ENCODE data around the gene PIF1.
A peak's percentile ranks its signal among the peaks of the same experiment; 100 is the strongest.

The PIF1 gene, protein sequence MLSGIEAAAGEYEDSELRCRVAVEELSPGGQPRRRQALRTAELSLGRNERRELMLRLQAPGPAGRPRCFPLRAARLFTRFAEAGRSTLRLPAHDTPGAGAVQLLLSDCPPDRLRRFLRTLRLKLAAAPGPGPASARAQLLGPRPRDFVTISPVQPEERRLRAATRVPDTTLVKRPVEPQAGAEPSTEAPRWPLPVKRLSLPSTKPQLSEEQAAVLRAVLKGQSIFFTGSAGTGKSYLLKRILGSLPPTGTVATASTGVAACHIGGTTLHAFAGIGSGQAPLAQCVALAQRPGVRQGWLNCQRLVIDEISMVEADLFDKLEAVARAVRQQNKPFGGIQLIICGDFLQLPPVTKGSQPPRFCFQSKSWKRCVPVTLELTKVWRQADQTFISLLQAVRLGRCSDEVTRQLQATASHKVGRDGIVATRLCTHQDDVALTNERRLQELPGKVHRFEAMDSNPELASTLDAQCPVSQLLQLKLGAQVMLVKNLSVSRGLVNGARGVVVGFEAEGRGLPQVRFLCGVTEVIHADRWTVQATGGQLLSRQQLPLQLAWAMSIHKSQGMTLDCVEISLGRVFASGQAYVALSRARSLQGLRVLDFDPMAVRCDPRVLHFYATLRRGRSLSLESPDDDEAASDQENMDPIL

DNA sequence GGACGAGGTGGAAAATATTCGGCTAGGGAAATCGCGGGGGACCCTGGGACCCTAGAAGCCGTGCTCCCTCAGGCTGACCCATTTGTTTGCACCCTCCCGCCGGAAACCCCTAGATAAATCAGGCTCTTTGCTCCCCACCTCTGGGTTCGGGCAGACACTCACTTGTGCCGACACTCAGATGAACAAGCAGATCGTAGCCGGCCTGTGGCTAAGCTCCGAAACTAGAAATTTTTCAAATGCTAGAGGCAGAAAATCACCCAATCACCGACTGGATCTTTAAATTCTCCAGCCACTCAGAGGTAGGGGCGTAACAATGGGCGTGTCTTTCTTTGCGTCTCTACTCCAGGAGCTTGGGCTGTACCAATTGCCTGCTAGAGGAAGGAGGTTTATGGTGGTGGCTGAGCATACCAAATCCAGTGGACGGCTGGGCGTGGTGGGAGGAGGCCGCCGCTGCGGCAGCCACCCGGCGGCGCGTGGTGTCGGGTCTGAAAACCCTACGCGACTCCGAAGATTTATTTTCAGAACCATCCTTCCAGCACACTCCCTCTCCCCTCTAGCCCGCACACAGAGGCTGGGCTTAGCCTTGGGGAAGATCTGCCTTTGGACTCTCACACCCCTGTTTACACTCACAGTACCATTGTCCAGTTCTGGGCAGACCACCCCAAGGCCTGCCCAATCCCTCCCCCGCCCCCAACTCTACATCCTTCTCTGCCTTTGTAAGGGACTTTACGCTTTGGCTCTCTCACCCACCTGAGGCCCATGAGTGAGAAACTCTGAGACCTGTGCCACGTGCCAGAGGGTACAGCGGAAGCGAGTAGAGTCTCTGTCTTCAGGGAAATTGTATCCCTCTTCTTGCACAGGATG, at the start of gene PIF1:
Gene PIF1, minus strand, starts transcription at position 217 of the 864 bp plus-strand sequence. CDS start 1,312 bp downstream, outside the sequence.
- peak within 1 kb of the TSS; percentile 50 for H3K27ac ChIP-seq
- peak; percentile 92 for DNase-seq (ENCODE audit: low read depth, low spot score)

DNA sequence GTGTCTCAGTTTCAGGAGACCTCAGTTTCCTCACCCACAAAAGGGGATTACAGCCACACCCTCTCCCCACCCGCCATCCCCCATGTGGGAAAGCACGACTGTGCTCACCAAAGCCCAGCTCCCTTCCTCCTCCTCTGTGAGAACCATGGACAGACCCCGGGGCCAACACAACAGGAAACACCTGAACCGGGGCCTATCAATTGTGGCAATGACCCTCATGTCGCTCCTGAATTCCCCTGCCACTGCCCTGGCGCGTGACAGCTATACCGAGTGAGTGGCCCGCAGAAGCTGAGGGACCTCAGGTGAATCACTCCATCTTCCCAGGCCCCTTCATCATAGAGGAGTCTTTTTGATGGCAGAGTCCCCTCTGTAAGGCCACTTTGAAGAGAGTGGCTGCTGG, 44.9 kb upstream of the PIF1 start:
- H3K27ac ChIP-seq: no peak overlapping the region
- DNase-seq (ENCODE audit: low read depth, low spot score): no peak

DNA sequence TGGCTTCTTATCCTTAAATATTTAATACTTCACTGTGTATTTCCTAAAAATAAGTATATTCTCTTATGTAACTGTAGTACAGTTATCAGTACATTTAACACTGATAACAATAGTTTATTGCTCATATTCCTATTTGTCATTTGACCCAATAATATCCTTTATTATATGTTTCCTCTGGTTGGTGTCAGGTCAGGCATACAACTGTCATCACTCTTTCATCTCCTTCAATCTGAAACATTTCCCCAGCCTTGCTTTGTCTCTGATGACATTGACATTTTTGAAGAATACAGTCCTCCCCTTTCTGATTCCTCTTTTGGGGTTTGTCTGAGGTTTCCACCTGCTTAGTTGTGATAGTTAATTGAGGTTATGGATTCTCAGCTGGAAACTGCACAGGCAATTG, 44.1 kb upstream of the PIF1 start:
- H3K27ac ChIP-seq: no peak overlapping the region
- no peak for DNase-seq (ENCODE audit: low read depth, low spot score)

DNA sequence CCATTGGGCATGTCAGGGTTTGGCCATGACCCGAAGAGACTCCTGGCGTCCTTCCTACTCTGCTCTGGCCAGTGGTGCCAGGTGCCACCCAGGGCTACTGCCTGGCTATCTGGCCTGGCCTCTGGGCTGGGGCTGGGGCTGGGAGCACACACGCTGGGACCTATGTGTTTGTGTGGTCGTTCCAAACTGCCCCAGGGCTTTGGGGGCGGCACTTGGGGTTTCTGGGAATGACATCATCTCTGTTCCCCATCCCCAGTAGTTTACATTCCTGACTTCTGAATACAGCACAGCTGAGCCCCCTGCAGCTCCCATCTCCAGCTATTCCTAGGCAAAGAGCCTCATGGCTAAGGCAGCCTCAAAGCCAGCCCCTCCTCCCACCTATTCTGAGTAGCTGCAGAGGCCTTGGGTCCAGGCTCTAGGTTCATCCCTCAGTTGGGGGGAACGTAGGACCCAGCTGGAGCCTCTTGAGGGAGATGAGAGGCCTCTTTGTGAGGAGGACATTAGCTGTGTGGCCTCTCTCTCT, 40.6 kb upstream of the PIF1 start:
- no peak for DNase-seq (ENCODE audit: low read depth, low spot score)
- H3K27ac ChIP-seq: no peak overlapping the region

DNA sequence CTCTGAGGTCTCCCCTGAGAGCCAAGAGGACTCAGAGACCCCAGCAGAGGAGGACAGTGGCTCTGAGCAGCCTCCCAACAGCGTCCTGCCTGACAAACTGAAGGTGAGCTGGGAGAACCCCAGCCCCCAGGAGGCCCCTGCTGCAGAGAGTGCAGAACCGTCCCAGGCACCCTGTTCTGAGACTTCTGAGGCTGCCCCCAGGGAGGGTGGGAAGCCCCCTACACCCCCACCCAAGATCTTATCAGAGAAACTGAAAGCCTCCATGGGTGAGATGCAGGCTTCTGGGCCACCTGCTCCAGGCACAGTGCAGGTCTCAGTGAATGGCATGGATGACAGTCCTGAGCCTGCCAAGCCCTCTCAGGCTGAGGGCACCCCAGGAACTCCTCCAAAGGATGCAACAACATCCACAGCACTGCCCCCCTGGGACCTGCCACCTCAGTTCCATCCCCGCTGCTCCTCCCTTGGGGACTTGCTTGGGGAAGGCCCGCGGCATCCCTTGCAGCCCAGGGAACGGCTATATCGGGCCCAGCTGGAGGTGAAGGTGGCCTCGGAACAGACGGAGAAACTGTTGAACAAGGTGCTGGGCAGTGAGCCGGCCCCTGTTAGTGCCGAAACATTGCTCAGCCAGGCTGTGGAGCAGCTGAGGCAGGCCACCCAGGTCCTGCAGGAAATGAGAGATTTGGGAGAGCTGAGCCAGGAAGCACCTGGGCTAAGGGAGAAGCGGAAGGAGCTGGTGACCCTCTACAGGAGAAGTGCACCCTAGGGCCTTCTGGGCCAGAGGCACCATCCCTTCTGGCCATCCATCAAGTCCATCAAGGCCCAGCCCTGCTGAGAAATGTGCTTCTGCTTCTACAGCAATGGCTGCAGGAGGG, 39.9 kb upstream of the PIF1 start:
- no peak for DNase-seq (ENCODE audit: low read depth, low spot score)
- no peak overlapping the region for H3K27ac ChIP-seq

DNA sequence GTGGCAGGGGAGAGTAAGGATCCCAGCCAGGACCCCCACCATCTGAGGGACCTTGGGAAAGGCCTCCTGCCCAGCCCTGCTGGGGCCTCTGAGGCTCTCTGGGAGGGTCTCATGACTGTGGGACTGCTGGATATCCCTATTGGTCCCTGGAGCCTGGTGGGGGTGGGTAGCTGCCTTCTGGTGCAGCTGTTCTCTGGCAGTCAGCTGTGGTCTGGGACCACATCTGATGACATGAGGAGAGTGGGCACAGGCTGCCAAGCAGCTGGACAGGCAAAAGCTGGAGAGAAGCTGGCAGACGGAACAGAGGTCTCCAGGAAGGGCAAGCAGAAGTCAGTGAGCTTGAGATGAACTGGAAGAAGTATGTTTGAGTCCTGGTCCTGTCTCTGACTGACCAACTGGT, 38.6 kb upstream of the PIF1 start:
- H3K27ac ChIP-seq: no peak overlapping the region
- DNase-seq (ENCODE audit: low read depth, low spot score): no peak

DNA sequence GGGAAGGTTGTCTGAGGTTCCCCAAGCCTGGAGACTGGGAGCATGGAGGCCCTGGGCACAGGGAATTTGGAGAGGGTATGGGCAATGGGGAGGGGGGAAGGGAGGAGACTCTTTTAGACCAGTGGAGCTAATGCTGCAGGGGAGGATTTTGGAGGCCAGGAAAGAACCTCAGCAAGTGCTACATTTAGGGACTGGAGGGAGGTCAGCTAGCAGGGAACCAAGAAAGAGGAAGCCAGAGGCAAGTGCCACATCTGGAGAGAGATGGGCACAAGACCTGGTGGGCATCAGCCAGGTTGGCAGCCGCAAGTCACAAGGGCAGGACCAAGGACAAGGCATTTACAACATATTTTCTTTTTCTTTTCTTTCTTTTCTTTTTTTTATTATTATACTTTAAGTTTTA, 37.0 kb upstream of the PIF1 start:
- no peak for DNase-seq (ENCODE audit: low read depth, low spot score)
- no peak overlapping the region for H3K27ac ChIP-seq

DNA sequence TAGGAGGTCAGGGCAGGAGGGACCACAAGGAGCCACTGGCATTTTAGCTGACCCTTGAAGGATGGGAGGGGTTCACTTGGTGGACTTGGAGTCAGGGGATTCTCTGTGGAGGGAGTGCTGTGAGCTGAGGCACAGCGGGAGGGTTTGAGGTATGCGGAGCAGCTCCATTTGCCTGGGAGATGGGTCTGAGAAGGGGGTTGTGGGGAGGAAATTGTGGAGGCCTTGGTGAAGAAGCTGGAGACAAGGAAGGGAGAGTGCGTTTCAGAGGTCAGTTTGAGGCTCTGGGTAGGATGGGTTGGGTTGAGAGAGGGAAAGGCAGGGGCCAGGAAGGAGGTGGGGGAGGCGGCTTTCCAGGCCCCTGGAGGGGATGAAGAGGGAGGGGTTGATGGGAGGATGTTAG, 36.5 kb upstream of the PIF1 start:
- no peak overlapping the region for H3K27ac ChIP-seq
- no peak for DNase-seq (ENCODE audit: low read depth, low spot score)

DNA sequence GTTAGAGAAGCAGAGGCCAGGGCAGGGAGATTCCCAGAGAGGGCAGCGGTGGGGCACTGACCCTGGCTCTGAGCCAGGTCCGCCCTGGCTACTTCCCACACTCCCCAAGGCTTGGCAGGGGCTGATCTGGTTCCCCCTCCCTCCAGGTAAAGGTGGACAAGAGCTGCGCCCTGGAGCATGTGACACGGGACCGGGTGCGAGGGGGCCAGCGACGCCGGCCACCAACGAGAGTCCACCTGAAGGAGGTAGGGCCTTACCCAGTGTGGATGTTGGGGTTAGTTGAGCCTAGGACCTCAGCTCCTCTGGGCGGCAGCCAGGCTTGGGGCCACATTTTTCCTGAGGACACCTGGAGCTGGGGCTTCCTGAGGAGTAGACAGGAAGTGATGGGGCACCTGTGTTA, 35.9 kb upstream of the PIF1 start:
- H3K27ac ChIP-seq: no peak overlapping the region
- no peak for DNase-seq (ENCODE audit: low read depth, low spot score)

DNA sequence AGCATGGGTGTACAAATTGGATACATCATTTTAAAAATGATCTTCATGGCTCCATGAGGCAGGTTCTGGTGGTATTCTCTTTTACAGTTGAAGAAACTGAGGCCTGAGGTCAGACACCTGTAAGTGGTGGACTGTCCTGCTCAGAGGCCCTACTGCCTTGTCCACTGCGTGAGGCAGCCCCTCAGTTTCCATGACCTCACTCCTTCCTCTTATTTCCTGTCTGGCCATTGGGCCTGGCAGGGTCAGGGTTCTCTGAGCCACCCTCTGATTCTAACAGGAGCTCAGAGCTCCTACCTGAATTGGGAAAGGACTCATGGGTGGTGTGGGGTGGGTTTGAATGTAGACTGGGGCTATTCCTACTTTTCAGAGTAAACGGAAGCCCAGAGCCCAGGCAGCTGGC, 33.8 kb upstream of the PIF1 start:
- no peak for DNase-seq (ENCODE audit: low read depth, low spot score)
- no peak overlapping the region for H3K27ac ChIP-seq

DNA sequence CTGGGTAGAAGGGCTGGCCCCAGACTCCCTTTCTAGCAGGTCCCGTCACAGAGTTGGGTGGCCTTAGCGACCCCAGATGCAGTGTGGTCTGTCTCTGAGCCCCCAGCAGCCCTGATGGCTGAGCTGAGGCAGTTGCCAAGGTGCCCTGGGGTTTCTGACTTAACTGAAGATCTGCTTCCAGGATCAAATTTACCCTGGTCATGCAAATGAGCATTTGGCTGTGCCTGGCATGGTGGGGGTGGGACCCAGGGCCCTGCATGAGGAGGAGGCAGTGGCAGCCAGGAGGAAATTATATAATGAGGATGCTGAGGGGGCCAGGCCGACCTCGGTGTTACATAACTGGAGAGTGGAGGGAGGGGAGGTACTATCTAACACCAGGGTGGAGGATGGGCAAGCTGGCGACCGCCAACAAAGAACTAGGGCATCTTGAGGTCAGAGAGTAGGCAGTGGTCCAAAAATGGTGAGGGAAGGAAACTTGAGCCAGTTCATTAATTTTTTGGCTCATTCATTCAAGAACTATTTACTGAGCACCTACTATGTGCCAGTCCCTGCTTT, 32.7 kb upstream of the PIF1 start:
- H3K27ac ChIP-seq: peak overlapping the region; percentile 9
- DNase-seq (ENCODE audit: low read depth, low spot score): no peak

DNA sequence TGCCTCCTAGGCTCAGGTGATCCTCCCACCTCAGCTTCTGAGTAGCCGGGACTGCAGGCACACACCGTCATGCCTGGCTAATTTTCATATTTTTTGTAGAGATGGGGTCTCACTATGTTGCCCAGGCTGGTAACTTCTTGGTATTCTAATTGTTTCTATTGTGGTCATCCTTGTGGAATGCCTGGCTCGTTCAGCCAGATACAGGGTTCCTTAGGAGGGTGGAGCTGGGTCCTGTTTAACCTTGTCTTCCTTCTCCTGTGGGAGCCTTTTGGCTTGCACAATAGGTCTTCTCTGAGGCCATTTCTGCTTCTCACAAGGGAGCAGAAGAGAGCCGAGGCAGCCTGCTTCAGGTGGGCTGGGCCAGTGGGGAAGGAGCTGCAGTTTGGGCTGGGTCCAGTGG, 32.0 kb upstream of the PIF1 start:
- no peak for DNase-seq (ENCODE audit: low read depth, low spot score)
- H3K27ac ChIP-seq: peak overlapping the region; percentile 9

DNA sequence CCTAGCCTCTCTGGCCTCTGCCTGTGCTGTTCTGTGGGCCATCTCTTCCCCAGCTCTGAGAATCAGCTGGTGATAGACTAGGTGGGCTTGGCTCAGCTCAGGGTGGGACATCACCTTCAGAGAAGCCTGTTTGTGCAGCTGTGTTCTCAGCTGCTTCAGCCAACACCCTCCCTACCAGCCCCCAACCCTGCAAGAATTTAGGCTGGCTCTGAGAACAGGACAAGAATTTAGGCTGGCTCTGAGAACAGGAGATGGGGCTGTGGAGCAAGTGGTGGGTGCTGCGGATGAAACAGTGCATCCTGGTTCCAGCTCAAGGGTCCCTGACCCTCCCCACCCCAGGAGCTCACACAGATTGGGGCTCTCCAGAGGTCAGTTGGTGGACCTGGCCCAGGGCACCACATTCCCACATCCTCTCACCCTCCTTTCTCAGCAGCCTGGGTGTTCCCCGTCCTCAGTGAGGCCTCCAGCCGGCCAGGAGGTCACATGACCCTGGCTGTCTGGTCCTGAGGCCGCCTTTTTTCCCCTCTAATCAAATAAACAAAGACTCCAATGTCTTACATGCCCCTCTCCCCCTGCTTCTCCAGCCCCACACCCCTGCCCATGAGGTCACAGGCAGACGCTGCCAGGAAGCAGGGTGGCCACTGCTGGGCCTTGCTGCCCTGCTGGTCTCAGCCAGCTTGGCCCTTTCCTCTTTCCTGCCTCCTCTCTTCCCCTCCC, 31.1 kb upstream of the PIF1 start:
- H3K27ac ChIP-seq: peak overlapping the region; percentile 2
- no peak for DNase-seq (ENCODE audit: low read depth, low spot score)

DNA sequence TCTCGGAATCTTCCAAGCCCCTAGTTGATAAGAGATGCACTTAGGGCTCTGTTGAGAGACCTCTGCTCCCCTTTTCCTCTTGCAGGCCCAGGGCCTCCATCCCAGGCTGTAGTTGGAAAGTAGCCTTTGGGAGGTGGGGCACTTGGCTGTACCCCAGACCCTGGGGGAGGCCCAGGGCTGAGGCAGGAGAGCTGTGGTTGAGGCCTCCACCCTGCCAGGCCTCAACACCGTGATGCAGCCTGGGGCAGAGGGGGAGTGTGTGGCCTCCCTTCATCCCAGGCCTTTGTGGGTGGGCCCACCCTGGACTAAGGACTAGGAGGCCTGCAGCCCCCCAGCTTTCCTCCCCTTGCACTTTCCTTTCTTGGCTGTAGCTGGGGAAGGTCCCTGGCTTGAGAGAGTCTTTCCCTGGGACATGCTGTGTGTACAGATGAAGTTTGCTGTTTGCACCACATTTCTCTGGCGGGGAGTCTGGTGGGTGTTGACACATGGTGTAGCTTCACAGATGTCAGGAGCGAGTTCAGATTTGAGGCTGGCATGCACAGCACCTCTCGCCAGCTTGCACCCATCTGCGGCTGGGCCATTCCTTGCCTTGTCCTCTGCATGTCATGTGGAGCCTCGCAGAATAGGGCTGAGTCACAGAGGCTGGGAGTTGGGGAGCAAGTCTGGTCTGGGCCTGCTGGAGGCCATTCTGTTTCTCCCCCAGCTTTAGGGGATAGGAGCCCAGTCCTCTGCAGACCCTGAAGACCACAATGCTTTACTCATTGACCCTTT, 29.9 kb upstream of the PIF1 start:
- peak overlapping the region; percentile 2 for H3K27ac ChIP-seq
- DNase-seq (ENCODE audit: low read depth, low spot score): no peak

DNA sequence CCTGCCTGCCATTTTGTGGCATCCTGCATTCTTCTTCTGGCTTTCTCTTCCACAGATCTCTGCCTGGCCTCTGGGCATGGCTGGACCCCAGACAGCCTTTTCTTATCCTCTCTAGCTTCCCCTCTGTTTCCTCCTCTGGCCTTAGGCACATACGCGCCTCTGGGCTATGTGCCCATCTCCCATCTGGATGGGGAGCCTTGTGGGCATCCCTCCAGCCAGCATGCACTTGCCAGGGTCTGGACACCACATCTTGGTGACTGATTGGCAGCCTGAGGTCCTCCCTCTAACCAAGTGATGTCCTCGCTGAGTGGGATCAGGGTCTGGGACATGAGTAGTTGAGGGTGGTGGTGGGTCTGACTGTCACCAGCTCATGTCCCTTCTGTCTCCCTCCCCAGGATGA, 29.1 kb upstream of the PIF1 start:
- no peak overlapping the region for H3K27ac ChIP-seq

DNA sequence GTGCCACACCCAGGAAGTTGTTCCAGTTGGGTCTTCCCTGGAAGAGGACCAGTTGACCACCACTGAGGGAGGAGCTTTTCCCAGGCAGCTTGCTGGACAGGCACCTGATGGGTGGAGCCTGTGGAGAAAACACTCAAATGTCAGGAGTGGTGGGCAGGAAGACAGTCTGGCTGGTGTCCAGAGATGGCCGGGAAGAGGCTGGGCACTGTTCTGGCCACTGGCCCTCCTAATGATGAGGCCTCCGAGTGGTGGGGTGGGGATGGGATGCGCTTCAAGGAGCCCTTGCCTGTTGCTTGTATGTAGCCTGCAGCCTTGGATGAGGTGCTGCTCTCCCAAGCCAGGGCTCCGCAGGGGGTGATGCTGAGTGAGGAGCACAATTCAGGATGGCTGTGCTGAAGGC, 28.6 kb upstream of the PIF1 start:
- no peak for DNase-seq (ENCODE audit: low read depth, low spot score)
- no peak overlapping the region for H3K27ac ChIP-seq

More for the DNA sequence above, 29.1 kb upstream of the PIF1 start:
- DNase-seq (ENCODE audit: low read depth, low spot score): no peak

DNA sequence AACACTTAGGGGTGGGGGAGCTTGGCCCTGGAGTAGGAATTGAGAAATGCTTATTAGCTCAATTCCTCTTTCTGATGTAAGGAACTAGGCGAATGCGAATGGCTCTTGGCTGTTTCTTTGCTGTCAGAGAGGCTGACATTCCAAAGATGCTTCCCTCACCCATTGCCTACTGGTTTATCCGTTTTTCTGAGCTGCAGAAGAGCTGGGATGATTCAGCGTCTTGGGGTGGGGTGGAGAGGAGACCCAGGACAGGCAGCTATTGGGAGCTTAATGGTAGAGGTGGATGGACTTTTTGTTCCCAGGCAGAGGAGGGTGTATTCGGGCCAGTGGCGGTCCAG, 26.0 kb upstream of the PIF1 start:
- H3K27ac ChIP-seq: no peak overlapping the region
- no peak for DNase-seq (ENCODE audit: low read depth, low spot score)

DNA sequence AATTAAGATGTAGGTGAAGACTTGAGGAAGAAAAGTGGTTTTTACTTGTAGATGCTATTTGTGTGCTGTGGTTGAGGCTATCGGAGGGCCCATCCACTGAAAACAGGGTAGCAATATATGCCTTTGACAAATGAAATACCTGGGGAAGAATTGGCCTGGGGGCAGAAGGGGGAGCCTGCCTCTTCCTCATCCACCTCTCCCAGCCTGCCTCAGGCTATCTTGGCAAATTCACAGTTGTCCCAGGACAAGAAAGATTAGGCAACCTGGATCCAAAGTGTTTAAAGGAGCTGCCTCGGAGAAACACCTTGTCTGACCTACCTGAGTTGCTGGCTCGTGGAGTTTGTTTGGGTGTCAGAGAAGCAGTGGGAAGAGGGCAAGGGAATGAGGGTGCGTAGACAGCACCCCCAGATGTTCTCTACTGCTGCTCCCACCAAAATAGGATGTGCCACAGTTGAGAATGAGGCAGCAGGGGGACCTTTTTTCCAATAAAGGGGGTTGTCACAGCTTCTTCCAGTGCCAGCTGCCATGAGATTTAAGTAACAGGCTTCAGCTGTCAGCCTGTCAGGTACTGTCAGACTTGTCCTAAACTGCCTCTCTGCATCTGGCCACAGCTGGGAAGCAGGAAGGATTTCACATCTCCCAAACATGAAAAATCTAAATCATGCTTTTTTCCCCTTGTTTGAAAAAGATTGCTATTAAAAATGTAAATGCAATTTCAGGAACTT, 25.5 kb upstream of the PIF1 start:
- DNase-seq (ENCODE audit: low read depth, low spot score): no peak
- H3K27ac ChIP-seq: no peak overlapping the region

Measured in epithelial cell of prostate (primary cell).